Bronchial epithelial cell (primary cell): Measurements from ENCODE around the gene ST7L. TPM values are rescaled to one million over a fixed set of nuclear protein-coding genes. Genes with fewer than 3 reads are reported as not detected.

Source experiments
- DNase-seq: peaks from one replicate; pipeline ENCODE4 v3.0.0-alpha.2; 2010; ENCODE audit warnings: low read depth
- FAIRE-seq: peaks from 2 replicates; lab custom pipeline; 2011; peaks lifted over from hg19 to GRCh38; lab: Jason Lieb, UNC
- H3K27me3 ChIP-seq: 2 replicates; pipeline ENCODE4 v1.5.1; 2011; ENCODE audit warnings: low read length; ENCODE audit not compliant: control insufficient read depth, insufficient read depth
- H3K36me3 ChIP-seq: 2 replicates; pipeline ENCODE4 v1.5.1; 2011; ENCODE audit warnings: low read length; ENCODE audit not compliant: control insufficient read depth, insufficient read depth
- H3K4me3 ChIP-seq: 2 replicates; pipeline ENCODE4 v1.5.1; 2011; ENCODE audit warnings: mild to moderate bottlenecking, low read depth, low read length, control low read depth
- CTCF ChIP-seq: IDR thresholded peaks from 2 replicates; pipeline ENCODE4 v1.5.1; 2011; ENCODE audit warnings: mild to moderate bottlenecking, moderate library complexity, low read length, control low read depth, inconsistent platforms; ENCODE audit not compliant: insufficient read depth, severe bottlenecking
- total RNA-seq: library from RNA; depleted of rRNA; stranded (reverse); fragments of >200 nt; gene quantifications from 2 replicates; pipeline ENCODE4 v1.2.1, GENCODE V29; 2014

Gene ST7L
- total RNA-seq, 1 donor from 2014 or later, result 10.8 TPM

DNA sequence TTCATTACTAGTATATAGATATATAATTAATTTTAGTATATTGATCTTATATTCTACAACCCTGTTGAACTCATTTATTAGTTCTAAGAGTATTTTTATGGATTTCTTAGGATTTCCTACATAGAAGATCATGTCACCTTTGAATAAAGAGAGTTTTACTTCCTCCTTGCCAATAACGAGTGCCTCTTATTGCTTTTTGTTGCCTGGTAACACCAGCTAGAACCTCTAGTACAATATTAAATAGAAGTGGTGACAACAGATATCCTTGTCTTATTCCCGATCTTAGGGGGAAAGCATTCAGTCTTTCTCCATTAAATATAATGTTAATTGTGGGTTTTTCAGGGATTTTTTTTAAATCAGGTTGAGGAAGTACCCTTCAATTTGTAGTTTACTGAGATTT, 69.4 kb downstream of the ST7L start:
- no peak for FAIRE-seq
- Histone ChIP-seq H3K4me3 (no peak overlapping the region), H3K27me3 (no peaks in the 10 kb centered on the region), H3K36me3 (no peaks in the 10 kb centered on the region)
- no peak for DNase-seq
- TF ChIP-seq CTCF, result no peak

DNA sequence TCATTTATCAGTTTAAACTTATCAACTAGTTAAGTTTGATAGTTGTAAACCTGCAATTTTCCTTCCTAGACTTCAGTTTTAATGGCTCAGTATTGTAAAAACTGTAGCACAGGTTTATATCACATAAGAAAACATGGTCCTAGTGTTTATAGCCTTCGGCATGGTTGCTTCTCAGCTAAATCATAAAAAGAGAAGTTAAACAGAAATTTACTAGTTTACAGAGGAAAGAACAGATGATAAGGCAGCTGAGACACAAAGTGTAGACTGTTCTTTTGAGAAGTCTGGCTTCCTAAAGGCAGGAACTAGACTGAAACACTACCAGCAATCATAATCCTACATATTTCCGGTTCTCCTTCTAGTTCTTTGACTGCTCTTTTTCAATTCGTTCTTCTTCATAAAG, 70.4 kb downstream of the ST7L start:
- FAIRE-seq (no peak), DNase-seq (no peak)
- Histone ChIP-seq H3K27me3 (no peaks in the 10 kb centered on the region), H3K4me3 (no peak overlapping the region), H3K36me3 (no peaks in the 10 kb centered on the region)
- no peak for TF ChIP-seq CTCF

DNA sequence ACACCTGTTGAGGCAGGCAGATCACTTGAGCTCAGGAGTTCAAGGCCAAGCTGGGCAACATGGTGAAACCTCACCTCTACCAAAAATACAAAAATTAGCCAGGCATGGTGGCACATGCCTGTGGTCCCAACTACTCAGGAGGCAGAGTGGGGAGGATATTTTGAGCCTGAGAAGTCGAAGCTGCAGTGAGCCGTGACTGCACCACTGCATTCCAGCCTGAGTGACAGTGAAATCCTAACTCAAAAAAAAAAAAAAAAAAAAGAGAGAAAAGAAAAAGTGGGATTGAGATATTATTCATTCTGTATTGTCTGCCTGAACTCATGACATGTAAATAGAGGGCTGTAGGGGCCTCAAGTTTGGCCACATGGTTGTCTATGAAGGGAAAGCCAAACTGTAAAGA, 72.9 kb downstream of the ST7L start:
- Histone ChIP-seq H3K27me3 (no peaks in the 10 kb centered on the region), H3K36me3 (no peaks in the 10 kb centered on the region), H3K4me3 (no peak overlapping the region)
- no peak for TF ChIP-seq CTCF
- no peak for FAIRE-seq
- no peak for DNase-seq

DNA sequence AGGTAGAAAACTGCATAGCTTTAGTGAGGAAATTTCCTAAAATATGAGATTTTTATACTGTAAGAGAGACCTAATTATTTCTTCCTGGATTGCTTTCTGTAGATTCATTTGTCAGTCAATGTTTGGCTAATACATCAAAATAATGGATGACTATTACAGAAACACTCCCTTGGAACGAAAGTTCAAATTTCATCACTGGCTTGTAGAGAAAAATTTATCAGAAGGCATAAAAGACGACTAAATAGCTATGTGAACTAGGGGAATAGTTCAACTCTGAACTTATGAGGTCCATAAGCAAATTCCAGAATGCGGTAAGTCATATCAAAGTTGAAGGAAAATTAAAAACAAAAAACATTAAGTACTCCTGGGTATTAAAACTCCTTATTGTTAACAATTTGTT, 74.2 kb downstream of the ST7L start:
- FAIRE-seq, result no peak
- Histone ChIP-seq H3K36me3 (no peaks in the 10 kb centered on the region), H3K27me3 (no peaks in the 10 kb centered on the region), H3K4me3 (no peak overlapping the region)
- peak; percentile 73 for DNase-seq
- no peak for TF ChIP-seq CTCF

DNA sequence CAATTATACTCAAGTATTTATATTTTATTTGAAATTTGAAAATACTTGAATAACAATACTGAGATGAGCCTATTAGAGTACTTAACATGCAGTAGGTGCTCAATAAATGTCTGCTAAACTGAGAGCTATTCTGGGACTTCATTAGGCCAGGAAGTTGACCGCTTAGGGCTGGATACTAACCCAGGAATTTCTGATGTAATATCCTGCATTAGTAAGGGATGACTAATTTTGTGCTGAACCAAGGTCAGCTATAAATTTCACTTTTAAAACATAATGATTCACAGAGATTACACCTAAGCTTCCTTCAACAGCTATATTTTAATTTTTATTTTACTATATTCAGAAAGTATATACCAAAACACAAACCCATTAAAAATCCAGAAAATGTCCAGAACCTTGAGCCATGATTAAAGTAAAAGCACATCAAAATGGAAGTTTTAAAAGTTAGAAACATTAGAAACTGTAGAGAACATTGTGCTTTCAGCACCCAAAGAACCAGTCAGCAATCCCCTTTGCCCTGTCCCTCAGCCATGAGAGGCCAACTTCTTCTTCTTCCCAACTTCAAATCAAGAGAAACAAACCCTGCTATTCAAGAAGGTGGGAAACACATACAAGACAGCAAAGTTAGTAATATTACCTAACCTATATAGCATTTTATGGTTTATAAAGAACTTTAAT, 74.8 kb downstream of the ST7L start:
- no peaks in the 10 kb centered on the region for H3K27me3 ChIP-seq
- FAIRE-seq, result no peak
- no peak overlapping the region for H3K4me3 ChIP-seq
- no peak for TF ChIP-seq CTCF
- no peaks in the 10 kb centered on the region for H3K36me3 ChIP-seq
- DNase-seq, result peak; percentile 97
